ENCODE results near the gene CDKN2B-AS1. TPM values are rescaled to one million over a fixed set of nuclear protein-coding genes. Genes with fewer than 3 reads are reported as not detected.

Gene CDKN2B-AS1
- total RNA-seq, 1 experiment from 2014 or later: not detected

- Histone ChIP-seq H3K18ac (ENCODE audit: insufficient read length, low read depth, low read length) (no peak overlapping the region), H2AFZ (ENCODE audit: low read length) (no peak overlapping the region), H3K56ac (ENCODE audit: insufficient read length, low read depth, low read length) (no peak overlapping the region), H3K9me3 (ENCODE audit: control insufficient read depth, low read depth, low read length) (no peaks in the 10 kb centered on the region), H4K5ac (ENCODE audit: insufficient read length, low read depth, low read length) (no peak overlapping the region), H3K79me1 (ENCODE audit: insufficient read depth, low read depth, low read length, poor library complexity, severe bottlenecking) (no peaks in the 10 kb centered on the region), H3K14ac (ENCODE audit: insufficient read depth, low read length) (no peak overlapping the region), H2BK15ac (ENCODE audit: low read depth, low read length) (no peak overlapping the region), H2BK12ac (ENCODE audit: insufficient read length, low read depth, low read length) (no peak overlapping the region), H3K23ac (ENCODE audit: insufficient read length, low read depth, low read length) (no peak overlapping the region), H3T11ph (ENCODE audit: low read length) (no peak overlapping the region), H3K23me2 (ENCODE audit: insufficient read length, low read depth, low read length, poor library complexity, severe bottlenecking) (peaks cover 10% of the 10 kb centered on the region), H3K27ac (ENCODE audit: insufficient read length, low read depth, low read length) (no peak overlapping the region), H2AK5ac (ENCODE audit: insufficient read length, low read length) (no peak overlapping the region), H3K27me3 (ENCODE audit: insufficient read depth, low read length) (peaks cover 11% of the 10 kb centered on the region; the same call in 1 of the 2 replicates), H3K4me1 (ENCODE audit: insufficient read depth, low read length) (no peaks in the 10 kb centered on the region), H4K20me1 (ENCODE audit: control insufficient read depth, insufficient read depth, insufficient read length) (no peaks in the 10 kb centered on the region), H2BK20ac (ENCODE audit: low read depth, low read length, poor library complexity, severe bottlenecking) (no peak overlapping the region), H3K4me2 (ENCODE audit: insufficient read depth, insufficient read length, low read length) (no peak overlapping the region), H4K8ac (replicated peaks; ENCODE audit: insufficient read length, low read depth, low read length) (no peak overlapping the region), H2BK5ac (ENCODE audit: insufficient read length, low read length) (no peak overlapping the region), H3K79me2 (ENCODE audit: insufficient read depth, low read length) (no peaks in the 10 kb centered on the region), H2BK120ac (ENCODE audit: low read depth, low read length, poor library complexity, severe bottlenecking) (no peak overlapping the region), H3K9ac (ENCODE audit: extremely low read depth, insufficient read length, low read length) (no peak overlapping the region), H3K4ac (ENCODE audit: low read depth, low read length) (no peak overlapping the region), H4K91ac (ENCODE audit: insufficient read length, low read depth, low read length) (no peak overlapping the region)
- no CpG with 5 or more reads among the region's 13 CpGs for WGBS (ENCODE audit: extremely low coverage, insufficient read length, low lambda C conversion rate)
- H3K4me1 Mint-ChIP-seq: peaks cover 4 to 11% of the 10 kb centered on the region in 2 experiments; a peak in 3 of 4 replicates
- H3K27me3 Mint-ChIP-seq (ENCODE audit: low read depth): peaks cover 62% of the 10 kb centered on the region
- H3K9me3 Mint-ChIP-seq: no peaks in the 10 kb centered on the region; a peak in 2 of 5 replicates
- no peak overlapping the region for H3K27ac Mint-ChIP-seq
- H3K36me3 Mint-ChIP-seq (ENCODE audit: insufficient read depth in 1 of 3, low read depth in 3 of 3): no peaks in the 10 kb centered on the region; a peak in 1 of 7 replicates
- no peak for TF ChIP-seq CTCF (conservative IDR thresholded peaks at IDR 0.05)
- DNase-seq: peak; percentile 67
- H3K4me3 Mint-ChIP-seq: no peak overlapping the region
Measured at GRCh38 chr9:22010866-22011625, 16.5 kb downstream of the CDKN2B-AS1 start.

All from H9 (cell line).